Lower leg skin (tissue), 4 donors: Measurements from ENCODE around the gene KRTAP4-11. TPM values are rescaled to one million over a fixed set of nuclear protein-coding genes. Genes with fewer than 3 reads are reported as not detected.
"Not testable (repeated sequence)": the region's sequence is repeated elsewhere in the genome, so short reads cannot be mapped to it uniquely, and the experiment has no call there.

Experiments
- DNase-seq, 2 donors: peaks; one replicate each; pipeline ENCODE4 v3.0.0-alpha.2; 2019; ENCODE audit warnings: low spot score in 2 of 2
- H3K4me3 ChIP-seq: fragments of 200-600 bp; sonication (generic); 2 replicates; pipeline ENCODE4 v1.5.1; 2017; ENCODE audit warnings: mild to moderate bottlenecking, low read depth; ENCODE audit not compliant: poor library complexity, severe bottlenecking
- POLR2A ChIP-seq, 2 donors: fragments of 450-650 bp; IDR thresholded peaks; one replicate each; pipeline ENCODE4 v1.6.1; 2016 to 2017; ENCODE audit warnings: antibody characterized with exemption in 2 of 2, mild to moderate bottlenecking in 1 of 2, moderate library complexity in 1 of 2
- WGBS, 2 donors: methylation state at CpG; one replicate each; pipeline ENCODE4 v1.1.5; 2018; 5-methylcytosine and 5-hydroxymethylcytosine counted together
- intact Hi-C: fragments of 100-400 bp; cut with DNase I; formaldehyde crosslinking; loops from one replicate; pipeline ENCODE4 v1.15.0; 2023; ENCODE audit warnings: low total_unique reads
- total RNA-seq, 4 donors: library from RNA; depleted of rRNA; stranded (reverse); fragments of >200 nt; gene quantifications; one replicate each; pipeline ENCODE4 v1.1.0, GENCODE V29; 2016
- TF ChIP-seq, protein P1 (sequence below), 3 donors: fragments of 450-650 bp; IDR thresholded peaks; one replicate each; pipeline ENCODE4 v1.5.1; 2016; ENCODE audit warnings: antibody characterized with exemption in 3 of 3, mild to moderate bottlenecking in 3 of 3, moderate library complexity in 2 of 3

The KRTAP4-11 gene
- total RNA-seq, 4 donors from 2014 or later: 0.89 to 20.6 TPM; not detected in 2

DNA sequence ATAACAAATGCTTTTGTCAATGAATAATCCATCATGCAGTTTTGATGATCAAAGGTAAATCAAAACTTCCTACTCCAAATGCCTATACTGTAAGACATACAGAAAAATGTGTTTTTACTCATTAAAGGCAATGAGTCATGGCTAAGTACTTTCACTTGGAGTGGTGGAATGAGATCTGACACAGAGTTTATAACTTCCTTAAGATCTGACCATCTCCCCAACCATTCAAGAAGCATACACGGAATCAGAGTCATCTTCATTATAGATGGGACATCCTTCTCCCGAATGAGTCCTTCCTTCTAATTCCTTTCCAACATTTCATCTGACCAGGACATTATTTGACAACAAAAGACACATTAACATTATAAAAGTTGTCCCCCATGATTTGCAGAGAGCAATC is 34.7 kb downstream of the KRTAP4-11 start:
- 51 to 59% methylated on average over 2 of the region's 2 CpGs for WGBS, 2 donors
- DNase-seq, H3K4me3 ChIP-seq, intact Hi-C loops: not testable (repeated sequence)

DNA sequence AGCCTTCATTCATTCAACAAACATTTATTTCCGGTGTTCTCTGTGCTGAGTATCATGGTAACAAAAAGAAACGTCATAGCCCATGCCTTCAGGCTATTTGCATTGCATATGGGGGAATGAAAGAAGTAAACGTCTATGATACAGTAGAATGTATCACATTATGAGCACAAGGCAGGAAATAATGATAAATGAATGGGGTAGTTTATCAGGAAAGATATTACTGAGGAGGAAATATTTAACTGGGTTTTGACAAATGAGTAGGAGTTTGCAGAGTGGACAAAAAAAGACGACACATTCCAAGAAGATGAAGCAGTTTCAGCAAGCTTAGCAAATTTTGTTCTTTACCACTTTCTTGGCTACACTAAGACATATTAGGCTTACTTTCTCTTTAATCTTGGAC is 35.5 kb downstream of the KRTAP4-11 start:
- DNase-seq: no peak
- 43 to 44% methylated on average over 4 of the region's 4 CpGs for WGBS, 2 donors
- no peak for TF ChIP-seq POLR2A (IDR thresholded peaks at IDR 0.05)
- TF ChIP-seq, protein P1, sequence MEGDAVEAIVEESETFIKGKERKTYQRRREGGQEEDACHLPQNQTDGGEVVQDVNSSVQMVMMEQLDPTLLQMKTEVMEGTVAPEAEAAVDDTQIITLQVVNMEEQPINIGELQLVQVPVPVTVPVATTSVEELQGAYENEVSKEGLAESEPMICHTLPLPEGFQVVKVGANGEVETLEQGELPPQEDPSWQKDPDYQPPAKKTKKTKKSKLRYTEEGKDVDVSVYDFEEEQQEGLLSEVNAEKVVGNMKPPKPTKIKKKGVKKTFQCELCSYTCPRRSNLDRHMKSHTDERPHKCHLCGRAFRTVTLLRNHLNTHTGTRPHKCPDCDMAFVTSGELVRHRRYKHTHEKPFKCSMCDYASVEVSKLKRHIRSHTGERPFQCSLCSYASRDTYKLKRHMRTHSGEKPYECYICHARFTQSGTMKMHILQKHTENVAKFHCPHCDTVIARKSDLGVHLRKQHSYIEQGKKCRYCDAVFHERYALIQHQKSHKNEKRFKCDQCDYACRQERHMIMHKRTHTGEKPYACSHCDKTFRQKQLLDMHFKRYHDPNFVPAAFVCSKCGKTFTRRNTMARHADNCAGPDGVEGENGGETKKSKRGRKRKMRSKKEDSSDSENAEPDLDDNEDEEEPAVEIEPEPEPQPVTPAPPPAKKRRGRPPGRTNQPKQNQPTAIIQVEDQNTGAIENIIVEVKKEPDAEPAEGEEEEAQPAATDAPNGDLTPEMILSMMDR (IDR thresholded peaks at IDR 0.05): no peak
- H3K4me3 ChIP-seq: no peak overlapping the region
- intact Hi-C loops: no loop called here

DNA sequence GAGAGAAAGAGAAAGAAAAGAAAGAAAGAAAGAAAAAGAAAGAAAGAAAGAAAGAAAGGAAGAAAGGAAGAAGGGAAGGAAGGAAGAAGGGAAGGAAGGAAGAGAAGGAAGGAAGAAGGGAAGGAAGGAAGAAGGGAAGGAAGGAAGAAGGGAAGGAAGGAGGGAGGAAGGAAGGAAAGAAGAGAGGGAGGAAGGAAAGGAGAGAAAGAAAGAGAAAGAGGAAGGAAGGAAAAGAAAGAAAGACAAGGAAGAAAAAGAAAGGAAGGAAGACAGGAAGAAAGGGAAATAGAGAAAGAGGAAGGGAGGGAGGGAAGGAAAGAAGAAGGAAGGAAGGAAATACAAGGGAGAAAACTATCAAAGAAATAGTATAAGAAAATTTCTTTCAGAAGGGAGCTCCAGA is 41.4 kb downstream of the KRTAP4-11 start:
- no peak for DNase-seq
- H3K4me3 ChIP-seq: no peak overlapping the region
- intact Hi-C loops: no loop called here
- TF ChIP-seq, protein P1 (IDR thresholded peaks at IDR 0.05): no peak

DNA sequence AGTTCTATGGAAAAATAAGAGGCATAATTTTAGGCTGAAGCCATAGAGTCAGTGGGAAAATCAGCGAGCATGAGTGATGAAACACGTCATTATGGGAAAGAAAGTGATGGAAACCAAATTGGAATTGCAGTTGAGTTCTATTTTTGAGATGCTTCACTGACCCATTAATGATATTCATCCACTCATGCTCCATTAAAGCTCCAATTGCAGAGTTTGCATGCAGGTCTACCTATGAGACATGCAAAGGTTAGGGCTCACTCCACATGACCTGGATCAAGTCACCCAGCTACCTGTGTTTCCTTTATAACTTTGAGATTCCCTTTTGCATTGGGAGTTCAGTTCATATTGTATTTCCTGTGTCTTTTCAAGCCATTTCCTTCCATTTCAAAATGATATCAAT is 44.5 kb downstream of the KRTAP4-11 start:
- WGBS, 2 donors: 94% methylated on average over 2 of the region's 2 CpGs
- DNase-seq: no peak
- H3K4me3 ChIP-seq: no peak overlapping the region
- TF ChIP-seq, protein P1 (IDR thresholded peaks at IDR 0.05): no peak
- TF ChIP-seq POLR2A (IDR thresholded peaks at IDR 0.05): no peak
- intact Hi-C loops: no loop called here

DNA sequence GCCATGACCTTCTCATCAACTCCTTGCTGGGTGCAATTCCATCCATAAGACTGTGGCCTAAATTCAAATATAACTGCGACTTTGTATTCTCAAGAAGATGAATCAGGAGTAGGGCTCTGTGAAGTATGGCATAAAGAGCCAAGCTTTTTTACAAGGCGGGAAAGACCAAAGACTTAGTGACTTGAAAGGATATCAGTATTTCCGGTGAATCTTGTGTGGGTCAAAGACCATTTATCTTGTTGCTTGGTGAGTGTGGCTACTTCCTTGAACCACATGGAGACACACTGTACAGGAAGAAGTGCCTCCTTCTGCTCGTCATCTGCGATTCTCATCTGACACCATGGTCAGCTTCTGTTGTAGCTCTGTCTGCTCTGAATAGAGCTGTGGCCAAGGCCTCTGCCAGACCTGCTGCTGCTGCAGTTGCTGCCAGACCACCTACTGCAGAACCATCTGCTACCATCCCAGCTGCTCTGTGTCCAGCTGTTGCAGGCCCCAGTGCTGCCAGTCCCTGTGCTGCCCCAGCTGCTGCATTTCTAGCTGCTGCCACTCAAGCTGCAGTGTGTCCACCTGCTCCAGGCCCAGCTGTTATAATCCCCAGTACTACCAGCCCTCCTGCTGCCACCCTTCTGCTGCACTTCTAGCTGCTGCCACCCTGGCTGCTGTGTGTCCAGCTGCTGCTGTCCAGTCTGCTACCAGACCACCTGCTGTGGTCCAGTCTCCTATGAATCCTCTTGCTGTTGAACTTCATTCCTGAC is 46.4 kb downstream of the KRTAP4-11 start:
- WGBS, 2 donors: 86 to 93% methylated on average over 5 of the region's 5 CpGs
- DNase-seq: no peak

DNA sequence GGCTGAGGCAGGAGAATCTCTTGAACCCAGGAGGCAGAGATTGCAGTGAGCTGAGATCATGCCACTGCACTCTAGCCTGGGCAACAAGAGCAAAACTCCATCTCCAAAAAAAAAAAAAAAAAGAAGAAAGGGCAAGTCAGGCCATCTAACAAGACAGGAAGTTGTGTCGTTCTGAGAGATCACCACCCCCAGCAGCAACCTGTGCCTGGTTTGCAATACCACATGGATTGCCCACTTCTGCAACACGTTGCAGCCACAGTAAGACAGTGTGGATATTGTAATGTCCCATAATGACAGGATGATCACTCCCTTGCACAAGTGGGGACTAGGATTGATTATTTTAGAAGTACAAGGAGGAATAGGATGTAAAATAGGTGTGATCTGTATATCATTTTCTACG is 49.1 kb downstream of the KRTAP4-11 start:
- intact Hi-C loops: no loop called here
- no peak overlapping the region for H3K4me3 ChIP-seq
- WGBS, 2 donors: 81 to 88% methylated on average over 3 of the region's 3 CpGs
- no peak for DNase-seq
- TF ChIP-seq POLR2A (IDR thresholded peaks at IDR 0.05): no peak
- TF ChIP-seq, protein P1 (IDR thresholded peaks at IDR 0.05): no peak

More for the DNA sequence above, 46.4 kb downstream of the KRTAP4-11 start:
- no peak overlapping the region for H3K4me3 ChIP-seq
- intact Hi-C loops: no loop called here
- TF ChIP-seq, protein P1 (IDR thresholded peaks at IDR 0.05): no peak
- no peak for TF ChIP-seq POLR2A (IDR thresholded peaks at IDR 0.05)
